Suprapubic skin (tissue), 4 donors: ENCODE measurements around the gene DMGDH.

Experiments
- EP300 ChIP-seq: sonication (generic); formaldehyde crosslinking; IDR thresholded peaks from one replicate; pipeline ENCODE4 v1.6.1; 2017; ENCODE audit warnings: antibody characterized with exemption
- POLR2A ChIP-seq, 2 donors: fragments of 450-650 bp; IDR thresholded peaks; one replicate each; pipeline ENCODE4 v1.6.1; 2017; ENCODE audit warnings: antibody characterized with exemption in 2 of 2, mild to moderate bottlenecking in 2 of 2, moderate library complexity in 2 of 2
- POLR2AphosphoS5 ChIP-seq, 3 donors: sonication (generic); formaldehyde crosslinking; IDR thresholded peaks; one replicate each; pipeline ENCODE4 v1.6.1; 2017; ENCODE audit warnings: antibody characterized with exemption in 3 of 3
- TF ChIP-seq, protein P1 (sequence below), 2 donors: fragments of 200-600 bp in 1 of 2; fragments of 450-650 bp in 1 of 2; sonication (generic) in 1 of 2; IDR thresholded peaks; one replicate each; pipeline ENCODE4 v1.5.1; 2016 to 2019; ENCODE audit warnings: antibody characterized with exemption in 2 of 2, mild to moderate bottlenecking in 1 of 2, moderate library complexity in 1 of 2

DNA sequence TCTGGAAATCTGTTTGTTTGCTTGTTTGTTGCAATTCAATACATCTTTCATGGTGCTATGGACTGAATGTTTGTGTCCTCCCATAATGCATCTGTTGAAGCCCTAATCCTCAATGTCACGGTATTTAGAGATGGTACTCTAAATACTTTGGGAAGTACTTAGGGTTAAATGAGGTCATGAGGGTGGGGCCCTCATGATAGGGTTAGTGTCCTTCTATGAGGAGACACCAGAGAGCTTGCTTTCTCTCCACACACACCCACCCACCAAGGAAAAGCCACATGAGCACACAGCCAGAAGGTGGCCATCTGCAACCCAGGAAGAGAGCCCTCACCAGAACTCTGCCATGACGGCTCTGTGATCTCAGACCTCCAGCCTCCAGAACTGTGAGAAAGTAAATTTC lies 32.7 kb downstream of the DMGDH start:
- TF ChIP-seq, protein P1, sequence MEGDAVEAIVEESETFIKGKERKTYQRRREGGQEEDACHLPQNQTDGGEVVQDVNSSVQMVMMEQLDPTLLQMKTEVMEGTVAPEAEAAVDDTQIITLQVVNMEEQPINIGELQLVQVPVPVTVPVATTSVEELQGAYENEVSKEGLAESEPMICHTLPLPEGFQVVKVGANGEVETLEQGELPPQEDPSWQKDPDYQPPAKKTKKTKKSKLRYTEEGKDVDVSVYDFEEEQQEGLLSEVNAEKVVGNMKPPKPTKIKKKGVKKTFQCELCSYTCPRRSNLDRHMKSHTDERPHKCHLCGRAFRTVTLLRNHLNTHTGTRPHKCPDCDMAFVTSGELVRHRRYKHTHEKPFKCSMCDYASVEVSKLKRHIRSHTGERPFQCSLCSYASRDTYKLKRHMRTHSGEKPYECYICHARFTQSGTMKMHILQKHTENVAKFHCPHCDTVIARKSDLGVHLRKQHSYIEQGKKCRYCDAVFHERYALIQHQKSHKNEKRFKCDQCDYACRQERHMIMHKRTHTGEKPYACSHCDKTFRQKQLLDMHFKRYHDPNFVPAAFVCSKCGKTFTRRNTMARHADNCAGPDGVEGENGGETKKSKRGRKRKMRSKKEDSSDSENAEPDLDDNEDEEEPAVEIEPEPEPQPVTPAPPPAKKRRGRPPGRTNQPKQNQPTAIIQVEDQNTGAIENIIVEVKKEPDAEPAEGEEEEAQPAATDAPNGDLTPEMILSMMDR (IDR thresholded peaks at IDR 0.05) = no peak
- no peak for TF ChIP-seq POLR2A (IDR thresholded peaks at IDR 0.05)
- TF ChIP-seq EP300 = no peak
- no peak for TF ChIP-seq POLR2AphosphoS5 (IDR thresholded peaks at IDR 0.05)
